Endodermal cell (in vitro differentiated cells): ENCODE data around the gene NSUN6. TPM values are rescaled to one million over a fixed set of nuclear protein-coding genes. Genes with fewer than 3 reads are reported as not detected.

Source experiments
- DNase-seq: peaks from one replicate; pipeline ENCODE4 v3.0.0-alpha.2; 2017
- H3K27ac ChIP-seq: 2 replicates; pipeline ENCODE4 v1.5.1; 2013; ENCODE audit warnings: mild to moderate bottlenecking, low read depth, low read length, moderate library complexity
- H3K27me3 ChIP-seq: 2 replicates; pipeline ENCODE4 v1.6.1; 2013; ENCODE audit warnings: mild to moderate bottlenecking, low read length, moderate library complexity; ENCODE audit not compliant: insufficient read depth, control insufficient read depth, poor library complexity, severe bottlenecking
- H3K36me3 ChIP-seq: 2 replicates; pipeline ENCODE4 v1.7.0; 2013; ENCODE audit warnings: mild to moderate bottlenecking, low read length, moderate library complexity; ENCODE audit not compliant: control insufficient read depth, insufficient read depth
- H3K4me1 ChIP-seq: one replicate; pipeline ENCODE4 v1.7.0; 2013; ENCODE audit warnings: low read length; ENCODE audit not compliant: control insufficient read depth, insufficient read depth
- H3K4me3 ChIP-seq: 2 replicates; pipeline ENCODE4 v1.5.1; 2013; ENCODE audit warnings: mild to moderate bottlenecking, low read length, moderate library complexity
- H3K9ac ChIP-seq: 2 replicates; pipeline ENCODE4 v1.6.1; 2013; ENCODE audit warnings: mild to moderate bottlenecking, low read length, moderate library complexity; ENCODE audit not compliant: poor library complexity, severe bottlenecking; ENCODE audit errors: extremely low read depth
- H3K9me3 ChIP-seq: 2 replicates; pipeline ENCODE4 v1.6.1; 2013; ENCODE audit warnings: mild to moderate bottlenecking, low read length, moderate library complexity; ENCODE audit not compliant: control insufficient read depth
- H3K27ac Mint-ChIP-seq: 2 replicates; pipeline ENCODE4 v1.8.0; 2020; ENCODE audit warnings: mixed read lengths
- H3K27me3 Mint-ChIP-seq: 2 replicates; pipeline ENCODE4 v1.8.0; 2021; ENCODE audit warnings: mild to moderate bottlenecking, mixed read lengths; ENCODE audit not compliant: insufficient read depth
- H3K36me3 Mint-ChIP-seq: 2 replicates; pipeline ENCODE4 v1.8.0; 2020; ENCODE audit warnings: low read depth, mixed read lengths
- H3K4me1 Mint-ChIP-seq: 2 replicates; pipeline ENCODE4 v1.8.0; 2020; ENCODE audit warnings: mixed read lengths
- H3K4me3 Mint-ChIP-seq: 2 replicates; pipeline ENCODE4 v1.8.0; 2020; ENCODE audit warnings: mild to moderate bottlenecking, moderate library complexity, mixed read lengths
- H3K9me3 Mint-ChIP-seq: 2 replicates; pipeline ENCODE4 v1.8.0; 2020; ENCODE audit warnings: mild to moderate bottlenecking, mixed read lengths
- WGBS, 2 experiments: methylation state at CpG; one replicate each; pipeline versions ENCODE4 v1.1.5 to v1.1.7; 2013; ENCODE audit warnings: missing lambda C conversion rate in 2 of 2, mixed read lengths in 1 of 2; ENCODE audit not compliant: insufficient coverage in 1 of 2, insufficient read length in 1 of 2; 5-methylcytosine and 5-hydroxymethylcytosine counted together
- total RNA-seq, 2 donors: library from RNA; stranded (reverse); fragmentation: NEBNext Ultra II Directional in 1 of 2; extraction: Animal tissue kit (Norgen Biotek cat#: 25700) in 1 of 2; gene quantifications; 2 replicates in 1 of 2; 3 replicates in 1 of 2; pipeline ENCODE4 v1.2.1, GENCODE V29; 2021
- TF ChIP-seq, protein P1 (sequence below): fragments of 200-600 bp; sonication (generic); conservative IDR thresholded peaks from 2 replicates; pipeline ENCODE4 v1.5.0; 2021; ENCODE audit warnings: antibody characterized with exemption, mild to moderate bottlenecking

The NSUN6 gene
- total RNA-seq, 2 donors from 2014 or later = 10.6 to 15.4 TPM

DNA sequence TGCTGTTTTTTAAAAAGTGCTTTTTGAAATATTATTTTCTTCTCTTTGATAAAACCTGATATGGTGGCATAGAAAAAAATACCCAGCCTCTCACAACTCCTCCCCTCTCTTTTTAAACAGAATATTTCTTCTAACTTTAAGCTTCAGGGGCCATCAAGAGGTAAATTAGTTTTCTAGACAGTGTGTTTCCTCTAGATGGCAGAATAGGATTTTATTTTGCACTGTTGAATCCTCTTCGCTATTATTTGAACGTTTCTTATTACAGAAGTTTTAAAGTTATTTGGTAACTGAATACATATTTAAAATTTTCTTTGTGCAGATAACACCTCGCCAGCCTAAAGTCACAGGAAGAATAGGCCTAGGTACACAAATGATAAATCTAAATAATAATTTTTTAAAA, 38.1 kb upstream of the NSUN6 start:
- Mint-ChIP-seq H3K9me3 (no peaks in the 10 kb centered on the region), H3K4me1 (no peaks in the 10 kb centered on the region), H3K4me3 (no peak overlapping the region), H3K27ac (no peak overlapping the region), H3K36me3 (no peaks in the 10 kb centered on the region), H3K27me3 (no peaks in the 10 kb centered on the region)
- TF ChIP-seq, protein P1, sequence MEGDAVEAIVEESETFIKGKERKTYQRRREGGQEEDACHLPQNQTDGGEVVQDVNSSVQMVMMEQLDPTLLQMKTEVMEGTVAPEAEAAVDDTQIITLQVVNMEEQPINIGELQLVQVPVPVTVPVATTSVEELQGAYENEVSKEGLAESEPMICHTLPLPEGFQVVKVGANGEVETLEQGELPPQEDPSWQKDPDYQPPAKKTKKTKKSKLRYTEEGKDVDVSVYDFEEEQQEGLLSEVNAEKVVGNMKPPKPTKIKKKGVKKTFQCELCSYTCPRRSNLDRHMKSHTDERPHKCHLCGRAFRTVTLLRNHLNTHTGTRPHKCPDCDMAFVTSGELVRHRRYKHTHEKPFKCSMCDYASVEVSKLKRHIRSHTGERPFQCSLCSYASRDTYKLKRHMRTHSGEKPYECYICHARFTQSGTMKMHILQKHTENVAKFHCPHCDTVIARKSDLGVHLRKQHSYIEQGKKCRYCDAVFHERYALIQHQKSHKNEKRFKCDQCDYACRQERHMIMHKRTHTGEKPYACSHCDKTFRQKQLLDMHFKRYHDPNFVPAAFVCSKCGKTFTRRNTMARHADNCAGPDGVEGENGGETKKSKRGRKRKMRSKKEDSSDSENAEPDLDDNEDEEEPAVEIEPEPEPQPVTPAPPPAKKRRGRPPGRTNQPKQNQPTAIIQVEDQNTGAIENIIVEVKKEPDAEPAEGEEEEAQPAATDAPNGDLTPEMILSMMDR = peak; percentile 68
- no peak for DNase-seq
- WGBS, 2 experiments = 54% methylated on average over 2 of the region's 3 CpGs; no CpG with 5 or more reads in 1 of the 2 experiments
- Histone ChIP-seq H3K4me3 (no peak overlapping the region), H3K9me3 (no peaks in the 10 kb centered on the region), H3K9ac (no peak overlapping the region), H3K27ac (no peak overlapping the region), H3K36me3 (no peaks in the 10 kb centered on the region), H3K27me3 (no peaks in the 10 kb centered on the region), H3K4me1 (no peaks in the 10 kb centered on the region)

DNA sequence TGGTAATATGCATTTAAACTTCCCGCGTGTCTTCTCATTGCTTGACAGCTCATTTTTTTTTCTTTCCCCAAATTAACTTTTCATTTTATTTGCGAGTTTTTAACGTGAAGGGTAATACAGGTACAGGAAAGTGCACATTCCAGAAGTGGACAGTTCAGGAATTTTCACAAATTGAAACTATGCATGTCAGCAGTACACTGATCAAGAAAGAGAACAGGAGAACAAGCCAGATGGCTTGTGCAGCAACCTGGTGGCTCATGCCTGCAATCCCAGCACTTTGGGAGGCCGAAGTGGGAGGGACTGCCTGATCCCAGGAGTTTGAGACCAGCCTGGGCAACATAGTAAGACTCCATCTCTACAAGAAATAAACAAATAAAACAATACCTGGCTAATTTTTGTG, 36.3 kb upstream of the NSUN6 start:
- no peaks in the 10 kb centered on the region for H3K9me3 Mint-ChIP-seq
- no peaks in the 10 kb centered on the region for H3K36me3 ChIP-seq
- H3K27me3 ChIP-seq = no peaks in the 10 kb centered on the region
- H3K9ac ChIP-seq = no peak overlapping the region
- TF ChIP-seq, protein P1 = no peak
- H3K27ac ChIP-seq = no peak overlapping the region
- 94 to 96% methylated on average over 4 to 5 of the region's 5 CpGs for WGBS, 2 experiments
- H3K4me3 ChIP-seq = no peak overlapping the region
- H3K4me1 ChIP-seq = no peaks in the 10 kb centered on the region
- no peaks in the 10 kb centered on the region for H3K4me1 Mint-ChIP-seq
- no peaks in the 10 kb centered on the region for H3K27me3 Mint-ChIP-seq
- H3K36me3 Mint-ChIP-seq = no peaks in the 10 kb centered on the region
- no peaks in the 10 kb centered on the region for H3K9me3 ChIP-seq
- no peak overlapping the region for H3K4me3 Mint-ChIP-seq
- H3K27ac Mint-ChIP-seq = no peak overlapping the region
- DNase-seq = no peak

DNA sequence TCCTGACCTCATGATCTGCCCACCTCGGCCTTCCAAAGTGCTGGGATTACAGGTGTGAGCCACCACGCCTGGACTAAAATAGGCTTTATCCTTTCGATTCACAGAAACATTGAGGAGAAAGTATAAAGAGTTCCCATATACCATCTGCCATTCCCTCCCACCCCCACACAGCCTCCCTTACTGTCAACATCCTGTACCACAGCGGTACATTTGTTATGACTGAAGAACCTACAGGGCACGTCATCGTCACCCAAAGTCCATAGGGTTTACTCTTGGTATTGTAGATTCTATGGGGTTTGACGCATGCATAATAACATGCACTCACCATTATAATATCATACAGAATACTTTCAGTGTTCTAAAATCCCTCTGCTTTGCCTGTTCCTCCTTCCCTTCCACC, 35.8 kb upstream of the NSUN6 start:
- Mint-ChIP-seq H3K4me1 (no peaks in the 10 kb centered on the region), H3K27ac (no peak overlapping the region), H3K4me3 (no peak overlapping the region), H3K9me3 (no peaks in the 10 kb centered on the region), H3K27me3 (no peaks in the 10 kb centered on the region), H3K36me3 (no peaks in the 10 kb centered on the region)
- H3K9me3 ChIP-seq = no peaks in the 10 kb centered on the region
- no peak for DNase-seq
- H3K9ac ChIP-seq = no peak overlapping the region
- WGBS, 2 experiments = 89 to 98% methylated on average over 3 to 7 of the region's 7 CpGs
- no peak overlapping the region for H3K27ac ChIP-seq
- TF ChIP-seq, protein P1 = no peak
- no peak overlapping the region for H3K4me3 ChIP-seq
- no peaks in the 10 kb centered on the region for H3K27me3 ChIP-seq
- H3K4me1 ChIP-seq = no peaks in the 10 kb centered on the region
- peaks cover 5% of the 10 kb centered on the region for H3K36me3 ChIP-seq
